Measurements from ENCODE around the gene KPNA3.

DNA sequence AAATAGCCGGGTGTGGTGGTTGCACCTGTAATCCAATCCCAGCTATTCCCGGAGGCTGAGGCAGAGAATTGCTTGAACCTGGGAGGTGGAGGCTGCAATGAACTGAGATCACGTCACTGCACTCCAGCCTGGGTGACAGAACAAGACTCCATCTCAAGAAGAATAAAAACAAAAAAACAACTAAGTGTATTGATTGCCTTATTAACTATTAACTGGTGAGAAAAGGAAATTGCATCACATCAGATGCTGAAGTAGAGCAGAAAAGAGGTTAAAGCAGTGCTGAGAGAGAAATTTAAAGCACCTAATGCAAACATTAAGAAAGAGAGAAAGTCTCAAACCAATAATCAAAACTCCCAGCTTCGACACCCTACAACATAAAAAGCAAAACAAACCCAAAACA is 38.3 kb downstream of the KPNA3 start:
- TF ChIP-seq, protein P1, sequence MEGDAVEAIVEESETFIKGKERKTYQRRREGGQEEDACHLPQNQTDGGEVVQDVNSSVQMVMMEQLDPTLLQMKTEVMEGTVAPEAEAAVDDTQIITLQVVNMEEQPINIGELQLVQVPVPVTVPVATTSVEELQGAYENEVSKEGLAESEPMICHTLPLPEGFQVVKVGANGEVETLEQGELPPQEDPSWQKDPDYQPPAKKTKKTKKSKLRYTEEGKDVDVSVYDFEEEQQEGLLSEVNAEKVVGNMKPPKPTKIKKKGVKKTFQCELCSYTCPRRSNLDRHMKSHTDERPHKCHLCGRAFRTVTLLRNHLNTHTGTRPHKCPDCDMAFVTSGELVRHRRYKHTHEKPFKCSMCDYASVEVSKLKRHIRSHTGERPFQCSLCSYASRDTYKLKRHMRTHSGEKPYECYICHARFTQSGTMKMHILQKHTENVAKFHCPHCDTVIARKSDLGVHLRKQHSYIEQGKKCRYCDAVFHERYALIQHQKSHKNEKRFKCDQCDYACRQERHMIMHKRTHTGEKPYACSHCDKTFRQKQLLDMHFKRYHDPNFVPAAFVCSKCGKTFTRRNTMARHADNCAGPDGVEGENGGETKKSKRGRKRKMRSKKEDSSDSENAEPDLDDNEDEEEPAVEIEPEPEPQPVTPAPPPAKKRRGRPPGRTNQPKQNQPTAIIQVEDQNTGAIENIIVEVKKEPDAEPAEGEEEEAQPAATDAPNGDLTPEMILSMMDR (conservative IDR thresholded peaks at IDR 0.05; ENCODE audit: low read depth, low read length): no peak
- no peak for TF ChIP-seq EZH2 (IDR thresholded peaks at IDR 0.05; ENCODE audit: borderline replicate concordance, low read depth, low read length, poor library complexity, severe bottlenecking)
